ENCODE measurements around the gene SDC4. TPM values are rescaled to one million over a fixed set of nuclear protein-coding genes. Genes with fewer than 3 reads are reported as not detected.

Gene SDC4
- total RNA-seq, 1 experiment from 2014 or later = 114 TPM

DNA sequence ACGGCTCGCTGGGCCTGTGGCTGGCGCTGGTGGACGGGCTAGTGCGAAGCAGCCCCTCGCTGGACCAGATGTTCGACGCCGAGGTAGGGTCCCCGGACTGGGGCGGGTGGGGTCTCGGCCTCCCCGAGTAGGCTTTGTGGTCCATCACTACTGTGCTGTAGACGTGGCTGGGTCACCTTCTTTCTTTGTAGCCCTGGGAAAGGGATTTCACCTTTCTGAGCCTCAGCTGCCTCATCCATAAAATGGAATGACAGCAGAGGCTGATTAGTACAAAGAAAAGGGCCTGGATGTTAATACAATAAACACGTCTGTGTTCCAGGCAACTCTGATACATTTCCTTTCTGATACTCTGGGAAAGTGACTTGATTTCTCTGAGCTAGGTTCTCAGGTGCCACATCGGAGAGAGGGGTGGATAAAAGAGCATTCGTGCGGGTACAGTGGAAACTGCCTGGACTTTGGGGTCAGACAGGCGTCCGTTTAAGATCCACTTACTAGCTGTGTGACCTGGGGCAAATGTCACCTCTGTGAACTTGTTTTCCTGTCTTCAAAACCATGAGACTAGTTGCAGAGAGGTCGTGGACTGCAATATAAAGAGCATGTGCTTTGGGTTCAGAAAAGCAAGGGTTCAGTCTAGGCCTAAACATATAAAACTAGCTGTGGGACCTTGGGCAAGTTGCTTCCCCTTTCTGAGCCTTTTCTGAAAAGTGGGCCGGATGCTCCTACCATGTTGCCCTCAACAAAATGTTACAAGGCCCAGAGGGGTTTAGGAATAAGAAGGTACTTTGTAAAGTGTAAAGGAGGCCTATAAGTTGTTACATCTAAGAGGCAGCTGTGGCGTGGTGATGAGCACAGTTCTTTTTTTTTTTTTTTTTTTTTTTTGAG, 15.6 kb upstream of the SDC4 start:
- TSS peak; percentile 34 for BruUV-seq (replicated peaks)
- CTCF ChIA-PET = interaction anchor here (0.6 to 1.9 kb wide), 7 partner anchors 38 to 578 kb away, joined by 3 to 18 read pairs (median 8); no protein-coding TSS in a partner anchor
- TF ChIP-seq EZH2 (IDR thresholded peaks at IDR 0.05; ENCODE audit: low read depth) = no peak
- TF ChIP-seq, protein P1, sequence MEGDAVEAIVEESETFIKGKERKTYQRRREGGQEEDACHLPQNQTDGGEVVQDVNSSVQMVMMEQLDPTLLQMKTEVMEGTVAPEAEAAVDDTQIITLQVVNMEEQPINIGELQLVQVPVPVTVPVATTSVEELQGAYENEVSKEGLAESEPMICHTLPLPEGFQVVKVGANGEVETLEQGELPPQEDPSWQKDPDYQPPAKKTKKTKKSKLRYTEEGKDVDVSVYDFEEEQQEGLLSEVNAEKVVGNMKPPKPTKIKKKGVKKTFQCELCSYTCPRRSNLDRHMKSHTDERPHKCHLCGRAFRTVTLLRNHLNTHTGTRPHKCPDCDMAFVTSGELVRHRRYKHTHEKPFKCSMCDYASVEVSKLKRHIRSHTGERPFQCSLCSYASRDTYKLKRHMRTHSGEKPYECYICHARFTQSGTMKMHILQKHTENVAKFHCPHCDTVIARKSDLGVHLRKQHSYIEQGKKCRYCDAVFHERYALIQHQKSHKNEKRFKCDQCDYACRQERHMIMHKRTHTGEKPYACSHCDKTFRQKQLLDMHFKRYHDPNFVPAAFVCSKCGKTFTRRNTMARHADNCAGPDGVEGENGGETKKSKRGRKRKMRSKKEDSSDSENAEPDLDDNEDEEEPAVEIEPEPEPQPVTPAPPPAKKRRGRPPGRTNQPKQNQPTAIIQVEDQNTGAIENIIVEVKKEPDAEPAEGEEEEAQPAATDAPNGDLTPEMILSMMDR (conservative IDR thresholded peaks at IDR 0.05) = no peak

DNA sequence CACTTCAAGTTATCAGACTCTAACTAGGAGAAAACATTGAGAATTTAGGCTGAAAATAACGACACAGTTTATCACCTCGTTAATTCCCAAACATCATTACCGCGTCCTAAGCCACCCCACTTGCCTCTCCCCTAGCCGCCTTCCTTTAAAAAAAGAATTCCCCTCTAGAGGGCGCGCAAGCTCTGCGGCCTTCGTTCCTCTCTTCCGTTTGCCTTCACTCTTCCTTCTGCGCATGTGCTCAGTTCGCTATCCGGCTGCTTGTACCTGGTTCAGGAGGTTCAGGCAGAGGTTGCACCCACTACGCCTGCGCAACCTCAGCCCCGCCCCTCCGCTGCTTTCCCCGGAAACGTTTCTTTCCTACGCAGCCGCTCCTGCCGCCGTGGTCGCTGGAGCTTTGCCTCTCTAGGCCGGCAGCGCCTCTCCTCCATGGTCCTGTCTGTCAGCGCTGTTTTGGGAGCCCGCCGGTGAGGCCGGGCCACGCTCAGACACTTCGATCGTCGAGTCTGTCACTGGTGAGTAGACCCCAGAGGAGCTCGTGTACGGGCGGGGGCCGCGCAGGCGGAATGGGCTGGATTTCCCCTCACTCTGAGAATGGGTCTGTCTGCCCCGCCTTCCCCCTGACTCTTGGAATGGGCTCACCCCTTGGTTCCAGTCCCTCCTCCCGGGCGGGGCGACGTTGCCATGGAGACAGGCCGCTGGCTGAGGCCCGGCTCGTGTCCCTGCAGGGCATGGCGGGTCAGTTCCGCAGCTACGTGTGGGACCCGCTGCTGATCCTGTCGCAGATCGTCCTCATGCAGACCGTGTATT, 14.8 kb upstream of the SDC4 start, which contains the start of gene SYS1:
Gene SYS1, plus strand, starts transcription at position 353 of the 807 bp plus-strand sequence. Its CDS starts 376 bp downstream, at position 729.
- no TSS peak for BruUV-seq (replicated peaks)
- no peak for TF ChIP-seq EZH2 (IDR thresholded peaks at IDR 0.05; ENCODE audit: low read depth)
- TF ChIP-seq, protein P1 (conservative IDR thresholded peaks at IDR 0.05) = peak; percentile 92
- ChIA-PET POLR2A (ENCODE audit: unreplicated experiment) (interaction anchor here (0.5 to 2.3 kb wide), 15 partner anchors 15 to 1043 kb away, joined by 3 to 13 read pairs (median 4); partner anchors contain the start of genes ELMO2 and SDC4), CTCF (interaction anchor here (0.5 to 1.9 kb wide), 12 partner anchors 11 to 579 kb away, joined by 3 to 18 read pairs (median 4); no protein-coding TSS in a partner anchor)
- no peaks in the 10 kb centered on the region for H3K27me3 ChIP-seq (ENCODE audit: insufficient read depth, low read depth)
- H3K79me2 ChIP-seq (ENCODE audit: low read depth) = peaks cover 27% of the 10 kb centered on the region
- no peaks in the 10 kb centered on the region for H3K9me3 ChIP-seq (ENCODE audit: insufficient read depth, low read depth)
- peak within 1 kb of the TSS; percentile 76 for H3K27ac ChIP-seq
- H3K4me2 ChIP-seq = peak within 1 kb of the TSS; percentile 90
- H3K36me3 ChIP-seq (ENCODE audit: low read depth) = peaks cover 15% of the 10 kb centered on the region; the same call in 1 of the 2 replicates
- peaks cover 7% of the 10 kb centered on the region; the same call in 1 of the 2 replicates for H4K20me1 ChIP-seq (ENCODE audit: insufficient read depth)
- no peaks in the 10 kb centered on the region for H3K9me2 ChIP-seq (ENCODE audit: insufficient read depth)
- H3F3A ChIP-seq (ENCODE audit: insufficient read depth, low read depth) = peaks cover 7% of the 10 kb centered on the region
- intact Hi-C loops (cut with micrococcal nuclease; ENCODE audit: unreplicated experiment) = loop anchor here (1.0 to 5.0 kb wide), 6 partner anchors 18 to 408 kb away; no protein-coding TSS in a partner anchor
- peaks cover 29% of the 10 kb centered on the region for H3K4me1 ChIP-seq (replicated peaks; ENCODE audit: insufficient read depth)
- H3K4me3 ChIP-seq = peak within 1 kb of the TSS; percentile 83
- H2AFZ ChIP-seq = peak within 1 kb of the TSS; percentile 82
- peak; percentile 97 to 99 for DNase-seq

More for the DNA sequence above, 15.6 kb upstream of the SDC4 start:
- peak overlapping the region; percentile 83 for H3K4me3 ChIP-seq
- H3K9me2 ChIP-seq (ENCODE audit: insufficient read depth) = no peaks in the 10 kb centered on the region
- POLR2A ChIA-PET (ENCODE audit: unreplicated experiment) = interaction anchor here (0.6 to 2.3 kb wide), 6 partner anchors 16 to 218 kb away, joined by 3 to 13 read pairs (median 4); partner anchors contain the start of gene SDC4
- H3F3A ChIP-seq (ENCODE audit: insufficient read depth, low read depth) = peaks cover 3% of the 10 kb centered on the region; the same call in 1 of the 2 replicates
- no peaks in the 10 kb centered on the region for H3K9me3 ChIP-seq (ENCODE audit: insufficient read depth, low read depth)
- peaks cover 22% of the 10 kb centered on the region; the same call in 1 of the 2 replicates for H3K36me3 ChIP-seq (ENCODE audit: low read depth)
- intact Hi-C loops (cut with micrococcal nuclease; ENCODE audit: unreplicated experiment) = loop anchor here (1.0 to 5.0 kb wide), 6 partner anchors 19 to 407 kb away; no protein-coding TSS in a partner anchor
- H3K79me2 ChIP-seq (ENCODE audit: low read depth) = peaks cover 27% of the 10 kb centered on the region
- peaks cover 7% of the 10 kb centered on the region; the same call in 1 of the 2 replicates for H4K20me1 ChIP-seq (ENCODE audit: insufficient read depth)
- DNase-seq = no peak
- H3K27ac ChIP-seq = no peak overlapping the region
- H2AFZ ChIP-seq = peak overlapping the region; percentile 76
- H3K4me1 ChIP-seq (replicated peaks; ENCODE audit: insufficient read depth) = peaks cover 21% of the 10 kb centered on the region
- peak overlapping the region; percentile 90 for H3K4me2 ChIP-seq
- no peaks in the 10 kb centered on the region for H3K27me3 ChIP-seq (ENCODE audit: insufficient read depth, low read depth)

All from PC-9 (cell line).